ENCODE data around the gene SYNRG. TPM values are rescaled to one million over a fixed set of nuclear protein-coding genes. Genes with fewer than 3 reads are reported as not detected.
A peak's percentile ranks its signal among the peaks of the same experiment; 100 is the strongest.

The SYNRG gene
- total RNA-seq, 1 experiment from 2014 or later, result 9.7 TPM

DNA sequence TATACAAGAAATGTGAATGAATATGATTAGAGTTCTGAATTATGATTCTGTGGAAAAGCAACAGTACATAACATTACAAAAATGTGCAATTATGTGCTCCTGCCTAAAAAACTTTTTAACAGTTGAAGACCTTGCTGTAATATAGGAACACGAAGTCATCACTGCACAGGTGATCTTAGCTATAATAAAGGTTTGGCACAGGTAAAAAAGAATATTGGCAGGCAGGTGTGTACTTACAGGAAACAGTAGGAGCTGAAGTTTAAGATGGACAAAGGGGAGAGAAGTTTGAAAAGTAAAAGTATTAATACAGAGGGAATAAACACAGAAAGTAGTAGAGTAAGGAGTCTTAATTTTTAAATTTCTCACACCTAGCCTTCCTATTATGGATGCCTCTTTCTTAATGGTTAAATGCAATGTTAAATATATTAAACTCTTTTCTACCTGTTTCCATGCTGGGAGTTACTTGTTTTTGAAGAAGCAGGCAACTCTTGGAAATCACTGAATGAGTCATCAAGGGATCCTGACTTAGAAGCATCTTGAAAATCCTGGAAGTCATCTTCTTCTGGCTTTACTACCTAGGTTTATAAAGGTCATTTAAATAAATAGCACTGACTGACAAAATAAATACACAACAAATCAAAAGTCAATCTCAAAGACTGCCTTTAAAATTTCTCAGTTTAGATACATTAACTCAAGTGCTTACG, 40.7 kb downstream of the SYNRG start:
- H3F3A ChIP-seq (ENCODE audit: low read length, unreplicated experiment), result no peaks in the 10 kb centered on the region
- H3K79me2 ChIP-seq (ENCODE audit: low read length), result no peaks in the 10 kb centered on the region
- no peaks in the 10 kb centered on the region for H3K27me3 ChIP-seq (ENCODE audit: low read length)
- no peak overlapping the region for H3K9ac ChIP-seq (ENCODE audit: low read length)
- POLR2A ChIA-PET (ENCODE audit: unreplicated experiment), result no interaction called here
- no peak for TF ChIP-seq EZH2phosphoT487 (IDR thresholded peaks at IDR 0.05; ENCODE audit: borderline replicate concordance, low read length)
- TF ChIP-seq, protein P1, sequence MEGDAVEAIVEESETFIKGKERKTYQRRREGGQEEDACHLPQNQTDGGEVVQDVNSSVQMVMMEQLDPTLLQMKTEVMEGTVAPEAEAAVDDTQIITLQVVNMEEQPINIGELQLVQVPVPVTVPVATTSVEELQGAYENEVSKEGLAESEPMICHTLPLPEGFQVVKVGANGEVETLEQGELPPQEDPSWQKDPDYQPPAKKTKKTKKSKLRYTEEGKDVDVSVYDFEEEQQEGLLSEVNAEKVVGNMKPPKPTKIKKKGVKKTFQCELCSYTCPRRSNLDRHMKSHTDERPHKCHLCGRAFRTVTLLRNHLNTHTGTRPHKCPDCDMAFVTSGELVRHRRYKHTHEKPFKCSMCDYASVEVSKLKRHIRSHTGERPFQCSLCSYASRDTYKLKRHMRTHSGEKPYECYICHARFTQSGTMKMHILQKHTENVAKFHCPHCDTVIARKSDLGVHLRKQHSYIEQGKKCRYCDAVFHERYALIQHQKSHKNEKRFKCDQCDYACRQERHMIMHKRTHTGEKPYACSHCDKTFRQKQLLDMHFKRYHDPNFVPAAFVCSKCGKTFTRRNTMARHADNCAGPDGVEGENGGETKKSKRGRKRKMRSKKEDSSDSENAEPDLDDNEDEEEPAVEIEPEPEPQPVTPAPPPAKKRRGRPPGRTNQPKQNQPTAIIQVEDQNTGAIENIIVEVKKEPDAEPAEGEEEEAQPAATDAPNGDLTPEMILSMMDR (conservative IDR thresholded peaks at IDR 0.05; ENCODE audit: low read depth, low read length), result no peak
- TF ChIP-seq EZH2 (IDR thresholded peaks at IDR 0.05; ENCODE audit: low read length, unreplicated experiment), result no peak
- no peak overlapping the region for H3K4me3 ChIP-seq (ENCODE audit: low read length)
- no peak overlapping the region for H3K4me2 ChIP-seq (ENCODE audit: low read length)
- peaks cover 19% of the 10 kb centered on the region for H3K36me3 ChIP-seq (ENCODE audit: low read depth, low read length)
- no peaks in the 10 kb centered on the region for H3K9me3 ChIP-seq (ENCODE audit: low read length)
- no peaks in the 10 kb centered on the region for H3K9me2 ChIP-seq (replicated peaks; ENCODE audit: low read length)
- no peak overlapping the region for H2AFZ ChIP-seq (ENCODE audit: low read length)
- ATAC-seq (no peak), DNase-seq (no peak)
- BruUV-seq (replicated peaks), result no TSS peak
- intact Hi-C loops (cut with micrococcal nuclease), result no loop called here
- no peaks in the 10 kb centered on the region for H4K20me1 ChIP-seq (ENCODE audit: low read length)
- H3K27ac ChIP-seq (ENCODE audit: low read length), result no peak overlapping the region
- peaks cover 5% of the 10 kb centered on the region; the same call in 1 of the 2 replicates for H3K4me1 ChIP-seq (ENCODE audit: insufficient read depth, low read length)
- CTCF ChIA-PET, result no interaction called here

DNA sequence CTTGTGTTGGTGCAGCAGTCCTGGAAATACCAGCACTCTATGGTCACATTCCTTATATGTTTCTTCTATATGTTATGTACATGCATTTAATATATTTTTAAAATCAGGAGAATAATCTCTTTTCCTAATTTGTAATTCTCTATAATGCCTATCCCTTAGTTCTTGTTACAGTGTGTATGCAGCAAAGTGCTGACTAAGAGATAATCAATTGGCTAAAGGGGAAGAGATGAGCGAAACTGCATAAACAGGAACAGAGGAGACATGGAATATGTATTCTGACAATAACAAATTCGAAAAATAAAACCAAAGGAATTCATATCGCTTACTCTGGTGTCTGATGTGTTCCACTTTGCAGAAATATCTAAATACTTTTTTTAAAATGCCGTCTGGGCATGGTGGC, 41.7 kb downstream of the SYNRG start:
- TF ChIP-seq EZH2 (IDR thresholded peaks at IDR 0.05; ENCODE audit: low read length, unreplicated experiment) (no peak), EZH2phosphoT487 (IDR thresholded peaks at IDR 0.05; ENCODE audit: borderline replicate concordance, low read length) (no peak)
- TF ChIP-seq, protein P1 (conservative IDR thresholded peaks at IDR 0.05; ENCODE audit: low read depth, low read length), result no peak
- POLR2A ChIA-PET (ENCODE audit: unreplicated experiment), result no interaction called here

GRCh38 chr17:37567137-37567536, 42.1 kb downstream of the SYNRG start:
- H3K79me2 ChIP-seq (ENCODE audit: low read length), result no peaks in the 10 kb centered on the region
- H3K9ac ChIP-seq (ENCODE audit: low read length), result no peak overlapping the region
- H3F3A ChIP-seq (ENCODE audit: low read length, unreplicated experiment), result no peaks in the 10 kb centered on the region
- no peak overlapping the region for H3K4me3 ChIP-seq (ENCODE audit: low read length)
- H3K4me1 ChIP-seq (ENCODE audit: insufficient read depth, low read length), result peaks cover 5% of the 10 kb centered on the region; the same call in 1 of the 2 replicates
- intact Hi-C loops (cut with micrococcal nuclease), result no loop called here
- DNase-seq (peak; percentile 4), ATAC-seq (peak; percentile 45)
- TF ChIP-seq, protein P1 (conservative IDR thresholded peaks at IDR 0.05; ENCODE audit: low read depth, low read length), result no peak
- TF ChIP-seq EZH2phosphoT487 (IDR thresholded peaks at IDR 0.05; ENCODE audit: borderline replicate concordance, low read length) (no peak), EZH2 (IDR thresholded peaks at IDR 0.05; ENCODE audit: low read length, unreplicated experiment) (no peak)
- no peaks in the 10 kb centered on the region for H3K9me3 ChIP-seq (ENCODE audit: low read length)
- H3K27ac ChIP-seq (ENCODE audit: low read length), result no peak overlapping the region
- no peak overlapping the region for H2AFZ ChIP-seq (ENCODE audit: low read length)
- H4K20me1 ChIP-seq (ENCODE audit: low read length), result no peaks in the 10 kb centered on the region
- H3K9me2 ChIP-seq (replicated peaks; ENCODE audit: low read length), result no peaks in the 10 kb centered on the region
- no peaks in the 10 kb centered on the region for H3K27me3 ChIP-seq (ENCODE audit: low read length)
- ChIA-PET POLR2A (ENCODE audit: unreplicated experiment) (no interaction called here), CTCF (no interaction called here)
- H3K4me2 ChIP-seq (ENCODE audit: low read length), result no peak overlapping the region
- H3K36me3 ChIP-seq (ENCODE audit: low read depth, low read length), result peaks cover 19% of the 10 kb centered on the region
- no TSS peak for BruUV-seq (replicated peaks)

More for the DNA sequence above, 41.7 kb downstream of the SYNRG start:
- Histone ChIP-seq H3K9me2 (replicated peaks; ENCODE audit: low read length) (no peaks in the 10 kb centered on the region), H3K4me1 (ENCODE audit: insufficient read depth, low read length) (peaks cover 5% of the 10 kb centered on the region; the same call in 1 of the 2 replicates), H3F3A (ENCODE audit: low read length, unreplicated experiment) (no peaks in the 10 kb centered on the region), H3K9me3 (ENCODE audit: low read length) (no peaks in the 10 kb centered on the region), H3K79me2 (ENCODE audit: low read length) (no peaks in the 10 kb centered on the region), H3K4me2 (ENCODE audit: low read length) (no peak overlapping the region), H4K20me1 (ENCODE audit: low read length) (no peaks in the 10 kb centered on the region), H3K36me3 (ENCODE audit: low read depth, low read length) (peaks cover 19% of the 10 kb centered on the region), H3K9ac (ENCODE audit: low read length) (no peak overlapping the region), H2AFZ (ENCODE audit: low read length) (no peak overlapping the region), H3K4me3 (ENCODE audit: low read length) (no peak overlapping the region), H3K27ac (ENCODE audit: low read length) (no peak overlapping the region), H3K27me3 (ENCODE audit: low read length) (no peaks in the 10 kb centered on the region)
- no TSS peak for BruUV-seq (replicated peaks)
- CTCF ChIA-PET, result no interaction called here
- ATAC-seq (no peak), DNase-seq (no peak)
- intact Hi-C loops (cut with micrococcal nuclease), result no loop called here
